Stomach (tissue), 4 donors: ENCODE data around the gene MYOCOS.

Source experiments
- POLR2A ChIP-seq, 4 donors: fragments of 450-650 bp; IDR thresholded peaks; one replicate each; pipeline ENCODE4 v1.6.1; 2016; ENCODE audit warnings: antibody characterized with exemption in 4 of 4, control low read depth in 2 of 4, mild to moderate bottlenecking in 1 of 4, moderate library complexity in 1 of 4
- POLR2AphosphoS5 ChIP-seq, 3 donors: sonication (generic); formaldehyde crosslinking; IDR thresholded peaks; one replicate each; pipeline ENCODE4 v1.6.1; 2016; ENCODE audit warnings: antibody characterized with exemption in 3 of 3
- TF ChIP-seq, protein P1 (sequence below), 7 experiments: fragments of 450-650 bp in 4 of 7; fragments of 200-600 bp in 3 of 7; sonication (generic) in 3 of 7; IDR thresholded peaks; one replicate each; pipeline ENCODE4 v1.5.1; 2016 to 2019; ENCODE audit warnings: antibody characterized with exemption in 7 of 7, control low read depth in 2 of 7, mild to moderate bottlenecking in 1 of 7

DNA sequence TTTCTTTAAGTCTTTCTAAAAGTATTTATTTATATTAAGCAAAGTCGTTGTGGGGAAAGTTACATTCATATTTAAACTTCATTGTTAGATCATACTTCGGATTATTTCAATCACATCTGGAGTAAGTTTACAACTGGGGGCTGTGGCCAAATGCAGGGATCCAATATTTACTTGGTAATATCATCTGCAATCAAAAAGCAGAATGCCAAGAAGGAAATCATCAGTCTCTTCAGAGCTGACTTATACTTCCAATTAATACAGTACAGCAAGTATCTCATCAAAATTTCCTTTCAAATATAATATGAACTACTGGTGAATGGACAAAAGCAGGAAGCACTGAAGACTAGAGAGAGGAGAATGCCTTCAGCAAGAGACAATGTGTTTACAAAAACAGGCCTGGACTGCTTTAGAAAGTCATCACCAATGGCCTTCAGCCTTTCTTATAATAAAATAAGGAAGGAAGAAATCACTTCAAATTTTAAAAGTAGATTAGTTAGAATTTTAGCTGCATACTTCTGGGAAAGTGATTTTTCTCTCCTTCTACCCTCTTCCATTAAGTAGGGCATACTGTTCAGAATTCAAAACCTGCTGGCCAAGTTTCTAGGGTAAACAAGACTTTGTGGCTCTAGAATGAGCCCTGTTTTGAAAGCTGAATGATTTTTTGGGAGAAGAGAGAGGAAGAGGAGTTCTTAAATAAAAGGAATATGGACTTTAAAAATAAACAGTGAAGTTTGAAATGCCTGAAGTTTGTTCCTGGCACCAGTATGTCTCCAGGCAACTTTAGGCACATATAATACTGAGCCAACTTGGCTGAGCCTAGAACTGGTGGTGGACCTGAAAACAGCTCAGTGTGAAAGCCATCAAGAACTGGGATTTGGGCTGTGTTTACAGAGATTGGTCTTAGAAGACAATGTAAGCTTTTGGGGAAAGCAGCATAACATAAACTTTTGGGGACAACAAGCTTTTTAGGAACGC is 52.7 kb downstream of the MYOCOS start:
- TF ChIP-seq, protein P1, sequence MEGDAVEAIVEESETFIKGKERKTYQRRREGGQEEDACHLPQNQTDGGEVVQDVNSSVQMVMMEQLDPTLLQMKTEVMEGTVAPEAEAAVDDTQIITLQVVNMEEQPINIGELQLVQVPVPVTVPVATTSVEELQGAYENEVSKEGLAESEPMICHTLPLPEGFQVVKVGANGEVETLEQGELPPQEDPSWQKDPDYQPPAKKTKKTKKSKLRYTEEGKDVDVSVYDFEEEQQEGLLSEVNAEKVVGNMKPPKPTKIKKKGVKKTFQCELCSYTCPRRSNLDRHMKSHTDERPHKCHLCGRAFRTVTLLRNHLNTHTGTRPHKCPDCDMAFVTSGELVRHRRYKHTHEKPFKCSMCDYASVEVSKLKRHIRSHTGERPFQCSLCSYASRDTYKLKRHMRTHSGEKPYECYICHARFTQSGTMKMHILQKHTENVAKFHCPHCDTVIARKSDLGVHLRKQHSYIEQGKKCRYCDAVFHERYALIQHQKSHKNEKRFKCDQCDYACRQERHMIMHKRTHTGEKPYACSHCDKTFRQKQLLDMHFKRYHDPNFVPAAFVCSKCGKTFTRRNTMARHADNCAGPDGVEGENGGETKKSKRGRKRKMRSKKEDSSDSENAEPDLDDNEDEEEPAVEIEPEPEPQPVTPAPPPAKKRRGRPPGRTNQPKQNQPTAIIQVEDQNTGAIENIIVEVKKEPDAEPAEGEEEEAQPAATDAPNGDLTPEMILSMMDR (IDR thresholded peaks at IDR 0.05) = no peak
- TF ChIP-seq POLR2A (IDR thresholded peaks at IDR 0.05) = no peak
- TF ChIP-seq POLR2AphosphoS5 (IDR thresholded peaks at IDR 0.05) = no peak
